PC-3 (cell line): Measurements from ENCODE around the gene MEPCE. TPM values are rescaled to one million over a fixed set of nuclear protein-coding genes. Genes with fewer than 3 reads are reported as not detected.

Experiments
- ATAC-seq: fragments of 200-7000 bp; cut with Tn5 transposase; 2 replicates; pipeline ENCODE4 v1.9.1; 2020; ENCODE audit warnings: mild to moderate bottlenecking, moderate library complexity
- BruUV-seq: library from RNA; stranded (reverse); fragments of 400-500 nt; replicated peaks from 2 replicates; lab custom pipeline; 2021; lab: Mats Ljungman, UMichigan
- CTCF ChIA-PET: fragments of 300-600 bp; sonication (Branson Sonifier 250); formaldehyde crosslinking; loops from one replicate; lab custom pipeline; 2022; ENCODE audit warnings: antibody characterized with exemption; lab: Charles Lee
- POLR2A ChIA-PET: fragments of 300-600 bp; sonication (Branson Sonifier 250); formaldehyde crosslinking; loops from one replicate; lab custom pipeline; 2022; ENCODE audit warnings: antibody characterized with exemption; ENCODE audit not compliant: unreplicated experiment; lab: Charles Lee
- DNase-seq: peaks from one replicate; pipeline ENCODE4 v3.0.0-alpha.2; 2015
- H2AFZ ChIP-seq: fragments of 300-600 bp; sonication (generic); 2 replicates; pipeline ENCODE4 v1.6.0; 2016; ENCODE audit warnings: antibody characterized with exemption, low read length
- H3F3A ChIP-seq: fragments of 300-600 bp; sonication (generic); one replicate; pipeline ENCODE4 v1.6.0; 2017; ENCODE audit warnings: antibody characterized with exemption, low read length, control low read depth, mild to moderate bottlenecking; ENCODE audit not compliant: unreplicated experiment
- H3K27ac ChIP-seq: fragments of 300-600 bp; sonication (generic); 2 replicates; pipeline ENCODE4 v1.5.1; 2016; ENCODE audit warnings: mild to moderate bottlenecking, low read length
- H3K27me3 ChIP-seq: fragments of 300-600 bp; sonication (generic); 2 replicates; pipeline ENCODE4 v1.6.1; 2016; ENCODE audit warnings: low read length, mixed read lengths
- H3K36me3 ChIP-seq: fragments of 300-600 bp; sonication (generic); 2 replicates; pipeline ENCODE4 v1.6.1; 2016; ENCODE audit warnings: low read depth, mixed run types, low read length, mixed read lengths
- H3K4me1 ChIP-seq: fragments of 300-600 bp; sonication (generic); 2 replicates; pipeline ENCODE4 v1.5.1; 2016; ENCODE audit warnings: low read length; ENCODE audit not compliant: insufficient read depth
- H3K4me2 ChIP-seq: fragments of 300-600 bp; sonication (generic); 2 replicates; pipeline ENCODE4 v1.6.0; 2016; ENCODE audit warnings: low read length
- H3K4me3 ChIP-seq: fragments of 300-600 bp; sonication (generic); 2 replicates; pipeline ENCODE4 v1.5.1; 2016; ENCODE audit warnings: mild to moderate bottlenecking, low read length, mixed read lengths
- H3K79me2 ChIP-seq: fragments of 300-600 bp; sonication (generic); 2 replicates; pipeline ENCODE4 v1.6.1; 2017; ENCODE audit warnings: low read length, mixed read lengths
- H3K9ac ChIP-seq: fragments of 300-600 bp; sonication (generic); 2 replicates; pipeline ENCODE4 v1.6.0; 2016; ENCODE audit warnings: mild to moderate bottlenecking, low read length
- H3K9me2 ChIP-seq: fragments of 300-600 bp; sonication (generic); replicated peaks from 2 replicates; pipeline ENCODE4 v1.6.1; 2016; ENCODE audit warnings: mixed run types, low read length, mixed read lengths
- H3K9me3 ChIP-seq: fragments of 300-600 bp; sonication (generic); 2 replicates; pipeline ENCODE4 v1.6.1; 2016; ENCODE audit warnings: low read length, mixed read lengths
- H4K20me1 ChIP-seq: fragments of 300-600 bp; sonication (generic); 2 replicates; pipeline ENCODE4 v1.6.1; 2016; ENCODE audit warnings: low read length, mixed read lengths
- CTCF ChIP-seq: fragments of 300-600 bp; sonication (generic); conservative IDR thresholded peaks from 2 replicates; pipeline ENCODE4 v1.5.1; 2017; ENCODE audit warnings: antibody characterized with exemption, low read depth, mild to moderate bottlenecking, low read length
- EZH2 ChIP-seq: fragments of 300-600 bp; sonication (generic); IDR thresholded peaks from one replicate; pipeline ENCODE4 v1.6.1; 2017; ENCODE audit warnings: antibody characterized with exemption, mild to moderate bottlenecking, low read length; ENCODE audit not compliant: unreplicated experiment
- EZH2phosphoT487 ChIP-seq: fragments of 300-600 bp; sonication (generic); IDR thresholded peaks from 2 replicates; pipeline ENCODE4 v1.6.1; 2018; ENCODE audit warnings: mild to moderate bottlenecking, antibody characterized with exemption, low read length, borderline replicate concordance
- intact Hi-C: fragments of 100-400 bp; cut with micrococcal nuclease; formaldehyde crosslinking; loops from 2 replicates; pipeline ENCODE4 v1.9.0; 2023
- total RNA-seq: library from RNA; depleted of rRNA; stranded (reverse); fragments of >200 nt; gene quantifications from 2 replicates; pipeline ENCODE4 v1.2.3, GENCODE V29; 2014

Gene MEPCE
- total RNA-seq, 1 experiment from 2014 or later = 36.0 TPM

DNA sequence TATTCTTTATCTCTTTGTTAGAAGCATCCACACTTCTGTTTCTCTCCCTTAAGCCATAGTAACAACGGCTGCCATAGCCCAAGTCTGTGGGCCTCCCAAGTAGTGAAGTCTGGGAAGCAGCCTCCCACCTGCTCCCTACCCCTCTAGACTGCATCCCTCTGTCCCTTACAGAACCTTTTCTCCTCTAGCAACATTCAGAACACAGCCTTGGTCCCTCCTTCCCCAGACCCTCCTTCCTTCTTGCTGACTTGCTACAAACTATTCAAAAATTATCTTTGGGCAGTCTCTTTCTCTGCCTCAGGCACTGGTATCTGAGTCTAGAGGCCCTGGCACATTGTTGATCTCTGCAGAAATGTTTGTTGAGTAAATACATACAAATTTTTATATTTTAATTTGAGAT, 51.8 kb downstream of the MEPCE start:
- H3K27ac ChIP-seq = no peak overlapping the region
- TF ChIP-seq CTCF (no peak), EZH2 (no peak), EZH2phosphoT487 (no peak)
- no peak overlapping the region for H2AFZ ChIP-seq
- no peaks in the 10 kb centered on the region for H3K27me3 ChIP-seq
- no peaks in the 10 kb centered on the region for H3K36me3 ChIP-seq
- no peaks in the 10 kb centered on the region for H3K9me2 ChIP-seq
- H3K79me2 ChIP-seq = peaks cover 25% of the 10 kb centered on the region
- ChIA-PET POLR2A (no interaction called here), CTCF (interaction anchor here (0.6 to 1.2 kb wide), 2 partner anchors 16 to 57 kb away, joined by 3 to 8 read pairs; no protein-coding TSS in a partner anchor)
- DNase-seq = no peak
- H3K9me3 ChIP-seq = no peaks in the 10 kb centered on the region
- no peak overlapping the region for H3K4me3 ChIP-seq
- H3K9ac ChIP-seq = no peak overlapping the region
- no peaks in the 10 kb centered on the region for H4K20me1 ChIP-seq
- peaks cover 11% of the 10 kb centered on the region; the same call in 1 of the 2 replicates for H3K4me1 ChIP-seq
- no peak for ATAC-seq
- H3K4me2 ChIP-seq = no peak overlapping the region
- intact Hi-C loops = no loop called here
- no peaks in the 10 kb centered on the region for H3F3A ChIP-seq
- BruUV-seq = no TSS peak

GRCh38 chr7:100482728-100483089, 53.1 kb downstream of the MEPCE start:
- no peaks in the 10 kb centered on the region for H3K9me2 ChIP-seq
- H3K4me3 ChIP-seq = peak overlapping the region; percentile 68
- no peak for TF ChIP-seq CTCF
- no peak for TF ChIP-seq EZH2
- TF ChIP-seq EZH2phosphoT487 = no peak
- intact Hi-C loops = no loop called here
- ATAC-seq (no peak), DNase-seq (no peak)
- no peaks in the 10 kb centered on the region for H3K36me3 ChIP-seq
- no TSS peak for BruUV-seq
- POLR2A ChIA-PET = no interaction called here
- peak overlapping the region; percentile 84 for H3K4me2 ChIP-seq
- peaks cover 13% of the 10 kb centered on the region for H3K79me2 ChIP-seq
- CTCF ChIA-PET = interaction anchor here (1.1 to 1.2 kb wide), 2 partner anchors 56 to 72 kb away, joined by 3 to 8 read pairs; no protein-coding TSS in a partner anchor
- H3K9me3 ChIP-seq = no peaks in the 10 kb centered on the region
- H3K27me3 ChIP-seq = no peaks in the 10 kb centered on the region
- H3K9ac ChIP-seq = no peak overlapping the region
- H3F3A ChIP-seq = no peaks in the 10 kb centered on the region
- H3K4me1 ChIP-seq = 0 out of 2 replicates have a peak, but pooled peaks cover 6% of the 10 kb centered on the region
- H4K20me1 ChIP-seq = no peaks in the 10 kb centered on the region
- H2AFZ ChIP-seq = peak overlapping the region; percentile 76
- no peak overlapping the region for H3K27ac ChIP-seq

DNA sequence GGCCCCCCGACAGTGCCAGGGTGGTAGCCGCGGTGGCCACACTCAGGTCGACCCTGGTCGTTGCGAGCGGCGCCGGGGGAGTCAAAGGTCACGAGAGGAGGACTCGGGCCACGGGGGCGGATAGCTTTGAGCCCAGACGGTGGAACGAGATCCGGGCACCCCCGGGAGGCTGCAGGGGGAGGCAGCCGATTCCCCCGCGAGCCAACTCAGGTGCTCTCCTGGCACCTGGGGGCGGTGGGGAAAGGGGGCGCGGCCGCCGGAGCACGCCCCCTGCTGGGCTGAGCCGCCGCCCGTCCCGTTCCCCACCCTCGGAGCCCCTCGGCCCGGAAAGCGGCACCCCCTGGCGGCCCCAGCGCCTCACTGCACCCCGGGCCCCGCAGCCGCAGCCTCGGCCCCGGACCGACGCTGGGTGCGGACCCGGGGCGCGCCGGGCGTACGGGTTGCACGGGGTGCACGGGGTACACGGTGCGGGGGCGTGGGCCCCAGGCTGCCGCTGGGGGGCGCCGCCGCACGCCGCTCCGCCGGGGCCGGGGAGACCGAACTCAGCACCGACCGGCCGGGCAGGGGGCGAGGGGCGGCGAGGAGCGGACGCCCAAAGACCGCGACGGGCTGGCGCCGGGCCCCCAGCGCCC, 53.6 kb downstream of the MEPCE start:
- Histone ChIP-seq H3K4me2 (peak overlapping the region; percentile 84), H3K4me1 (0 out of 2 replicates have a peak, but pooled peaks cover 6% of the 10 kb centered on the region), H2AFZ (peak overlapping the region; percentile 76), H3K79me2 (peaks cover 8% of the 10 kb centered on the region), H3K27me3 (no peaks in the 10 kb centered on the region), H3K27ac (no peak overlapping the region), H3K9ac (no peak overlapping the region), H3K4me3 (peak overlapping the region; percentile 68), H4K20me1 (no peaks in the 10 kb centered on the region), H3K9me2 (no peaks in the 10 kb centered on the region), H3K9me3 (no peaks in the 10 kb centered on the region), H3F3A (no peaks in the 10 kb centered on the region), H3K36me3 (no peaks in the 10 kb centered on the region)
- intact Hi-C loops = no loop called here
- DNase-seq (peak; percentile 48), ATAC-seq (peak; percentile 58)
- no TSS peak for BruUV-seq
- TF ChIP-seq EZH2 (no peak), EZH2phosphoT487 (no peak), CTCF (peak; percentile 79)
- CTCF ChIA-PET = interaction anchor here (1.1 kb wide), 1 partner anchor 72 kb away, joined by 3 read pairs; no protein-coding TSS in a partner anchor
- POLR2A ChIA-PET = no interaction called here
